NCI-H446 treated with DMSO at 0.1 percent for 48 hours (cell line): ENCODE measurements around the gene MIA3.

Experiments used
- DNase-seq: peaks from one replicate; lab custom pipeline; 2025; lab: John Stamatoyannopoulos, UW

The MIA3 gene

DNA sequence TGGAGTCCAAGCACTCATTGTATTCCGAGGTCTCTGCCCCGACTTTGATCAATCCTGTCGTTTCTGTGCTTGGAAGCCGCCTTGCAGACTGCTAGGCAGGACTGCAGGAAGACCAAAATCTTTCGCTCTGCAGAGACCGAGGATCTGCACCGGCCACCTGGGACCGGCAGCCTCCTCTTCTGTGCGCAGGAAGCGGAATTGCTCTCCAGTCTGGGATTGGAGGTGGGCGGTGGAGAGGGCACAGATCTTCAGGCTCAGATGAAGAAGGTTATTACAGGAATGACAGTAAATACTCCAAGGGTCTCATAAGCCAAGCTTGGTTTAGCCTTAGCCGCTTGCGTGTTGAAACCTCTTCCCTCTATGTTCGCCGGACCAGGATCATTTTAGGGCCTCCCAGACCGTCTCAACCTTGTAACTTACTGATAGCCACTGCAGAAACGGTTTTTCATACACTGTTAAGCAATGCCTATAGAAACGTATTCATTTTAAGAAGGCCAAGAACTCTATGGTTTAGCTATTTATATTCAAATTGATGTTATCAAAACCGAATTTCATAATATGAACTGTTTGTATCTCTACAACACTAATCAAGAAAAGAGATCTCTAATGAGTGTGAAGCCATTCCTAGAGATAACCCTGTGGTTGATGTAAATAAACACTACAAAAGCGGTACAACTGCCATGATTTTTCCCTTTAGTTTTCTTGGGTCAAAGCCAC, 1.1 kb downstream of the MIA3 start:
- DNase-seq = no peak

GRCh38 chr1:222620566-222620965, 2.7 kb downstream of the MIA3 start:
- no peak for DNase-seq

GRCh38 chr1:222622765-222623164, 4.9 kb downstream of the MIA3 start:
- no peak for DNase-seq

- no peak for DNase-seq
Measured at GRCh38 chr1:222623458-222623857, 5.6 kb downstream of the MIA3 start.

DNA sequence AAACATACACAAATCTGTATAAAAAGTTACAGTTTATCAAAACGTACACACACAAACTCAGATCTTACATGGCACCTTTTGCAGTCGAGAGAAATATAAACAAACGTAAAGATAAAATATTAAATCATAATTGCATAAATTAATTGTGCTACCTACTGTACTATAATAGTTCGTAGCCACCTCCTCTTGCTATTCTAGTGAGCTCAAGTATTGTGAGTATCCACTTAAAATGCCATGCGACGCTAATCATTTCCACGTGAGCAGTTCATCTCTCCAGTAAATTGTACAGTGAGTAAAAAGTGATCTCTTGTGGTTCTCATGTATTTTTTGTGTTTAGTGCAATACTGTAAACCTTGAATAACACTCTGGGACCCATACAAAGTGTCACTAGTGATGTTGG, 6.3 kb downstream of the MIA3 start:
- no peak for DNase-seq

GRCh38 chr1:222627232-222627631, 9.3 kb downstream of the MIA3 start:
- no peak for DNase-seq

GRCh38 chr1:222629921-222630535, 12.1 kb downstream of the MIA3 start:
- no peak for DNase-seq

DNA sequence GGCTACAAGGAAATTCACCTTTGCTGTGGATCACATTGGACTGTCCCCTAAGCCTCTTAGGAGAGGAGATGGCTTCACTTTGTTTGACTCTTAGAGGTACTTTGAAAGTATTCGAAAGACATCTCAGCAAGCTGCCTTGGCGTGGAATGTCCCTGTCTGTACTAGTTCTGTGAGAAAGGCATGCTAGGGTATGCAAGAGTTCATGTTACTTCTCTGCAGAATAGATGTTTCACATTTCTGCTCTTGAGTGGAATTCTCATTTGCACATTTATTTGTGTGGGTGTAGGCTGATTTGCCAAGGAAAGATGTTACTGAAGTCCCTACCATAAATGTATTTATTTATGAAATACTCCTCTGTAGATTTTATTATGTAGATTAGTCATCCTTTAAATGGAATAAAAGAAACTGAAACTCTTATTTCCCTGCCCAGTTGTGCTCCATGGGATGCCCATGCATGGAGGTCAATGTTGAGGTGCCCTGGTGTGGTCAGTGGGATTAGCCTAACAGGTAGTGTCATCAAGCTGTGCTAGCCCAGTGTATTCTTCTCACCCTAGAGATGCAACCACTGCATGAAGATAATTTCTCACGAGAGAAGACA, 13.8 kb downstream of the MIA3 start:
- DNase-seq = no peak

- no peak for DNase-seq
Measured at GRCh38 chr1:222632749-222633148, 14.9 kb downstream of the MIA3 start.

DNA sequence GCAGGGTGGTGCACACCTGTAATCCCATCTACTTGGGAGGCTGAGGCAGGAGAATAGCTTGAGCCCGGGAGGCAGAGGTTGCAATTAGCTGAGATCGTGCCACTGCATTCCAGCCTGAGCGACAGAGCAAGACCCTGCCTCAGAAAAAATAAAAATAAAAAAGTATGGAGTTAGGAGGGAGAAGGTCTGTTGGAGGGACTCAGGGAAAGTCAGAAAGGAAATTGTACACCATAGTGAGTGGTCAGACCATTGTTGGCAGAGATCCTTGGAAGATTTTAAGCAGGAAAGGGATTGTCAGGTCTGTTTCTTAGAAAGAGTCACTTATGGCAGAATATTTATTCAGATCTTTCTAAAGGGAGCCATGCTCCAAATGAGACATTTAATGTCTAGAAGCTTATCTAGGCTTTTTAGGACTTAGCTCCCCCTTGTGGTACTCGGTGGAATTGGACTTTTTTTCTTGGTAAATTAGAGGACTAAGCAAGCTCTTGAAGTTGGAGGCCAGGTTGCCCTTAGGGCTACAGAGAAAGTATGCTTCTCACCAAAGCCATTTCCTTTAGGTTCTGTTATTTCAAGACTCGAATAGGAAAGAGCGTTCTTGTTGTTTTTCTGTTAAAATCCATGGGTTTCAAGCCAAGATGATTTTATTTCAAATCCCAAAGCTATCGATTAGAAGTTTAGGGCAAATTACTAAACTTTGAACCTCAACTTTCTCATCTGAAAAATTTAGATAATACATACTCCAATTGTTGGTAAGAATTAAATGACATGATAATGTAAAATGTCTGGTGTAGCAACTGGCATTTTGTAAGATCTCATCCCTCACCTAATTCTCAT, 16.5 kb downstream of the MIA3 start:
- DNase-seq = peak; percentile 61

DNA sequence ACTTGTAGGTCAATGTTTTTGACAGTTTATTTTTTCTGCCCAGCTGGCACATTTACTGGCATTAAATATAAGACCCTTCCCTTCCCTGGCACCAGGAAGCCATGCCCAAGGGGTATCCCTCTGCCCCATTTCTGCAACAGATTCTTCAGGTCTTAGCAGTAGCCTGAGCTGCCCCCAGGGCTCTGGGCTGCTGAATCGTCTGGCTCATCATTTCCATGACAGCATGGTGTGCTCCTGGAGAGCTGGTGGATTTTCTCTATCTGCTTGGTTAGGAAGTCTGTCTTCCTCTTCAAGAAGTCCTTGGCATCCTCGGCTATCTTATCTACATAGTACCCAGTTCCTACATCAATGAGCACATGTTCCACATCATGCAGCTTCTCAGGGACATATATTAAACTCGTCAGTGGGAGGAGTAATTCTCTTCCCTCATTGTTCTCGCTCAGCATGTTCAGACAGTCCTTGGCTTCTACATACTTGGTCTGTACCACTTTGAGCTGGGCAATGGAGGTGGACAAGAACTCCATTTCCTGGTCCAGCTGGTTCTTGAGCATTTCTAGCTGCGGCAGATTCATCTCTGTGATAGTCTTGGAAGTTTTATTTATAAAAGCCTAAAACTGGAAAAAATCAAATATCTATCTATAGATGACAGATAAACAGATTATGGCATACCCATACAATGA, 23.5 kb downstream of the MIA3 start:
- DNase-seq = no peak

DNA sequence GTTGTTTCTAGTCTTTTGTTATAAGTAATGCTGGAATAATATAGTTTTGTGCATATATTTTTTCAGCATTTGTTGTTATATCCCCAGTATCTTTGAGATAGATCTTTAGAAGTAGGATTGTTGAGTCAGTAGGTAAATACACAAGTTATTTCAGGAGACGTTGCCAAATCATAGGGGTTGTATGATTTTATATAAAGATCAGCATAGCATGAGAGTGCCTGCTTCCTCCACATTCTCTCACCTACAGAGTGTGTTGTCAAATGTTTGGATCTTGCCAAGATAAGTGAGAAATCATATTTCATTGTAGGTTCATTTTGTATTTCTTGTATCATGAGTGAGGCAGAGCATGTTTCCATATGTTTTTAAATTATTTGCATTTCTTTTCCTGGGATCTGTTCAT, 24.6 kb downstream of the MIA3 start:
- DNase-seq = no peak

GRCh38 chr1:222643606-222643937, 25.7 kb downstream of the MIA3 start:
- no peak for DNase-seq

- DNase-seq = peak; percentile 96
Measured at GRCh38 chr1:222643938-222644635, 26.2 kb downstream of the MIA3 start.

GRCh38 chr1:222644636-222644980, 26.7 kb downstream of the MIA3 start:
- no peak for DNase-seq

- no peak for DNase-seq
Measured at GRCh38 chr1:222652676-222653075, 34.8 kb downstream of the MIA3 start.

- DNase-seq = no peak
Measured at GRCh38 chr1:222653178-222653827, 35.4 kb downstream of the MIA3 start.

GRCh38 chr1:222654849-222655248, 37.0 kb downstream of the MIA3 start:
- no peak for DNase-seq

DNA sequence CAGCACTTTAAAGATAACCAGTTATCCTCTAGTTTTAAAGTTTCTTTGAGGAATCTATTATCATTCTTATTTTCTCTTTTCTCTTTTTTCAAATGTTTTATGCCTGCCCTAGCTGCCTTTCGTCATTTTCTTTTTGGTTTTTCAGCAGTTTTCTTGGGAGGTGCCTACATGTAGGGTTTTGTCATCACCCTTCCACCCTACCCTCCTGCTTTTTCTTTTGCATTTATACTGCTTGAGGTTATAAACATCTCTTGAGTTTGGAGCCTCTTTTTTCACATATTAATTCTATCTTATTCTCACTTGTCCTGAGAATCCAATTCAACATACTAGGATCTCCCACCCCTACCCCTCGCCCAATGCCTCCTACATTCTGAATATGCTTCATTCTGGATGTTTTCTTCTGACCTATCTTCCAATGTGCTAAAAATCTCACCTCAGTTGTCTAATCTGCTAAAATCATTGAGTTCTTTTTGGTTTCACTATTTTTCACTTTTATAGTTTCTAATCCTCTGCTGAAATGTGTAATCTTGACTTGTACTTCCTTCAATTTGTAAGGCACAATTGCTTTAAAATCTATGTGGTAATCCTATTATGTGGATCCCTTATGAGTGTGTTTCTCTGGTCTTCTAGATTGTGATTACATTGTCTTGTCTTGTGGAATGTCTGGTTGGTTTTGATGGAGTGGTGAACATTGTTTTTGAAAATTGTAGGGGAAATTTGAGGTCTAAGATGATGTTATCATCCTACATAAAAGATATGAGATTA, 38.7 kb downstream of the MIA3 start:
- no peak for DNase-seq

- DNase-seq = no peak
Measured at GRCh38 chr1:222657899-222658298, 40.0 kb downstream of the MIA3 start.
